Tibial nerve (tissue), 4 donors: ENCODE measurements around the gene RGS7. TPM values are rescaled to one million over a fixed set of nuclear protein-coding genes. Genes with fewer than 3 reads are reported as not detected.

Source experiments
- DNase-seq, 2 donors: peaks; one replicate each; pipeline ENCODE4 v3.0.0-alpha.2; 2019; ENCODE audit warnings: low spot score in 2 of 2
- H3K27ac ChIP-seq, 4 donors: fragments of 200-600 bp; sonication (generic) in 3 of 4; one replicate each; pipeline ENCODE4 v1.5.1; 2017 to 2019; ENCODE audit warnings: mild to moderate bottlenecking in 1 of 4
- H3K27me3 ChIP-seq, 2 donors: fragments of 200-600 bp; sonication (generic) in 1 of 2; one replicate each; pipeline versions ENCODE4 v1.5.1 to v1.6.0; 2017 to 2019
- H3K36me3 ChIP-seq, 3 donors: fragments of 200-600 bp; sonication (generic); one replicate each; pipeline ENCODE4 v1.5.1; 2018 to 2019
- H3K4me1 ChIP-seq, 4 donors: fragments of 200-600 bp; sonication (generic) in 3 of 4; one replicate each; pipeline ENCODE4 v1.5.1; 2017 to 2019
- H3K4me3 ChIP-seq, 4 donors: fragments of 200-600 bp; sonication (generic) in 3 of 4; one replicate each; pipeline ENCODE4 v1.5.1; 2017 to 2019; ENCODE audit warnings: mild to moderate bottlenecking in 1 of 4, moderate library complexity in 1 of 4
- H3K9me3 ChIP-seq, 4 donors: fragments of 200-600 bp; sonication (generic) in 3 of 4; one replicate each; pipeline ENCODE4 v1.5.1; 2017 to 2019
- CTCF ChIP-seq, 5 experiments: fragments of 200-600 bp in 3 of 5; fragments of 450-650 bp in 2 of 5; sonication (generic) in 3 of 5; IDR thresholded peaks; one replicate each; pipeline ENCODE4 v1.5.1; 2016 to 2019; ENCODE audit warnings: antibody characterized with exemption in 5 of 5, mild to moderate bottlenecking in 3 of 5, moderate library complexity in 2 of 5
- EP300 ChIP-seq, 2 donors: sonication (generic); formaldehyde crosslinking; IDR thresholded peaks; one replicate each; pipeline ENCODE4 v1.6.1; 2017; ENCODE audit warnings: antibody characterized with exemption in 2 of 2, mild to moderate bottlenecking in 1 of 2
- POLR2A ChIP-seq, 2 donors: fragments of 450-650 bp; IDR thresholded peaks; one replicate each; pipeline ENCODE4 v1.6.1; 2017; ENCODE audit warnings: antibody characterized with exemption in 2 of 2, mild to moderate bottlenecking in 2 of 2, moderate library complexity in 2 of 2
- WGBS, 2 donors: methylation state at CpG; one replicate each; pipeline ENCODE4 v1.1.5; 2018; 5-methylcytosine and 5-hydroxymethylcytosine counted together
- total RNA-seq, 4 donors: library from RNA; depleted of rRNA; stranded (reverse); fragments of >200 nt; gene quantifications; one replicate each; pipeline ENCODE4 v1.1.0, GENCODE V29; 2016

RGS7 gene
- total RNA-seq, 4 donors from 2014 or later: 0.39 to 1.5 (median 1.0) TPM; not detected in 1

GRCh38 chr1:241266121-241266520 is 90.9 kb downstream of the RGS7 start:
- no peak for TF ChIP-seq EP300 (IDR thresholded peaks at IDR 0.05)
- DNase-seq: no peak
- no peak overlapping the region for H3K4me3 ChIP-seq
- no peaks in the 10 kb centered on the region for H3K4me1 ChIP-seq
- no peaks in the 10 kb centered on the region for H3K27me3 ChIP-seq
- H3K9me3 ChIP-seq: no peaks in the 10 kb centered on the region
- H3K27ac ChIP-seq: no peak overlapping the region
- 35 to 45% methylated on average over 2 of the region's 2 CpGs for WGBS, 2 donors
- H3K36me3 ChIP-seq: no peaks in the 10 kb centered on the region

DNA sequence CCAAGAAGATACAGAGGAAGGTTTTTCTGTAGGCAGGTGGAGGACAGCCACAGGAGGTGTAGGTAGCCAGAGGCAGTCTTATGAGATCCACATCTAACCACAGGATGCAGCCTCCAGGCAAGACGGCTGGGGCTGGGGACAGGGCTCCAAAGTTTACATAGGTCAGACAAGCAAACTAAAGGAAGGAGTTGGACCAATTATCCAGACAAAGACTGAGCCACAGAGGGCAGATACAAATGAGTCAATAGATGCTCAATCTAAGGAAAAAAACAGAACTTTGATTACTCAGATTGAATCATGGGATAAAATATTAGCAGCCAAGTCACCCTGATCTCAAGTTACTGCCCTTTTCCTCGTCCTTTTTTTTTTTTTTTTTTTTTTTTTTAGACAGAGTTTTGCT is 91.6 kb downstream of the RGS7 start:
- 41 to 51% methylated on average over 2 of the region's 2 CpGs for WGBS, 2 donors
- Histone ChIP-seq H3K4me1 (no peaks in the 10 kb centered on the region), H3K36me3 (no peaks in the 10 kb centered on the region), H3K9me3 (no peaks in the 10 kb centered on the region), H3K27me3 (no peaks in the 10 kb centered on the region), H3K27ac (no peak overlapping the region), H3K4me3 (no peak overlapping the region)
- DNase-seq: no peak
- TF ChIP-seq EP300 (IDR thresholded peaks at IDR 0.05): no peak
- TF ChIP-seq CTCF (IDR thresholded peaks at IDR 0.05): no peak
- TF ChIP-seq POLR2A (IDR thresholded peaks at IDR 0.05): no peak

- Histone ChIP-seq H3K27me3 (no peaks in the 10 kb centered on the region), H3K27ac (no peak overlapping the region), H3K4me1 (no peaks in the 10 kb centered on the region), H3K4me3 (no peak overlapping the region), H3K9me3 (no peaks in the 10 kb centered on the region), H3K36me3 (no peaks in the 10 kb centered on the region)
- TF ChIP-seq CTCF (IDR thresholded peaks at IDR 0.05): no peak
- TF ChIP-seq EP300 (IDR thresholded peaks at IDR 0.05): no peak
- TF ChIP-seq POLR2A (IDR thresholded peaks at IDR 0.05): no peak
- DNase-seq: no peak
- 54 to 86% methylated on average over 3 of the region's 3 CpGs for WGBS, 2 donors
These were observed 93.7 kb downstream of the RGS7 start for GRCh38 chr1:241263346-241263745.

DNA sequence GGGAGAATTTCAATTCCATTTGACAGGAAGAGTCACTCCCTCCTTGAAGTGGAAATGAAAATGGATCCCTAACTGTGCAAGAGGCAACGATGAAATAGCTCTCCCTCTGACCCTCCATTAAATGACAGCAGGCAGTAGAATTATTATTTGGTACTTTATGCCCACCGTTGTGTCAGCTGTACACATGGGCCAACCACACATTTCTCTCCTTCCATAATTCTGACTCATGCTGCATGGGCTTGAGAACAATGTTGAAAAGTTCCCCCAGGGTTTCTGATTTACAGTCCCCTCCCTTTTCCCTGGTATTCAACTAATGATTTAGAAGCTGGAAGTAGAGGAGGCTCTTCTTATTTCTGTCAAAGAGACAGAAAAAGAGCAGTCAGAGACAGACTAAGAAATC is 103.5 kb downstream of the RGS7 start:
- no peaks in the 10 kb centered on the region for H3K27me3 ChIP-seq
- DNase-seq: no peak
- no peaks in the 10 kb centered on the region for H3K36me3 ChIP-seq
- no peaks in the 10 kb centered on the region for H3K9me3 ChIP-seq
- 71 to 82% methylated on average over 2 of the region's 2 CpGs for WGBS, 2 donors
- TF ChIP-seq POLR2A (IDR thresholded peaks at IDR 0.05) (no peak), EP300 (IDR thresholded peaks at IDR 0.05) (no peak), CTCF (IDR thresholded peaks at IDR 0.05) (no peak)
- no peaks in the 10 kb centered on the region for H3K4me1 ChIP-seq
- no peak overlapping the region for H3K27ac ChIP-seq
- H3K4me3 ChIP-seq: no peak overlapping the region

DNA sequence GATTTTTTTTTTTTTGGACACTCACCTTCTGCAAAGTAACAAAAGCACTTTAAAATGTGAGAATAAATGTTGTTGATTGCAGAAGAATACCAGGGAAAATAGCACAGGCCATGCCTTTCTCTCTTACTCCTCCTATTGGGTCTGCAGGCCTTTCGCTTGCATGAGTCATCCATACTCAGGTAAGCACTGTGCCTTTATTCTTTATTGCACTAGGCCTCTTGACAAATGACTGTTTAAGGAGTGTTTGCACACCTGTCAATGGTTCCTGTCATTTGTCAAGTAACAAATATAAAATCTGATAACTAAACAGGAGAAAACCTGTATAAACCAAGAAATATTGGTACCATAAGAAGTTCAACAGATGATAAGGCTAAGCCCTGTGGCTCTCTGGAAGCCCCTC is 106.5 kb downstream of the RGS7 start:
- DNase-seq: no peak
- H3K4me3 ChIP-seq: no peak overlapping the region

More for the DNA sequence above, 106.5 kb downstream of the RGS7 start:
- Histone ChIP-seq H3K27ac (no peak overlapping the region), H3K4me1 (no peaks in the 10 kb centered on the region), H3K9me3 (no peaks in the 10 kb centered on the region), H3K27me3 (no peaks in the 10 kb centered on the region), H3K36me3 (no peaks in the 10 kb centered on the region)
- TF ChIP-seq CTCF (IDR thresholded peaks at IDR 0.05): no peak
- no peak for TF ChIP-seq POLR2A (IDR thresholded peaks at IDR 0.05)
- no peak for TF ChIP-seq EP300 (IDR thresholded peaks at IDR 0.05)
- WGBS, 2 donors: 95 to 97% methylated on average over 1 of the region's 1 CpG
